ENCODE data around the gene CGRRF1.

DNA sequence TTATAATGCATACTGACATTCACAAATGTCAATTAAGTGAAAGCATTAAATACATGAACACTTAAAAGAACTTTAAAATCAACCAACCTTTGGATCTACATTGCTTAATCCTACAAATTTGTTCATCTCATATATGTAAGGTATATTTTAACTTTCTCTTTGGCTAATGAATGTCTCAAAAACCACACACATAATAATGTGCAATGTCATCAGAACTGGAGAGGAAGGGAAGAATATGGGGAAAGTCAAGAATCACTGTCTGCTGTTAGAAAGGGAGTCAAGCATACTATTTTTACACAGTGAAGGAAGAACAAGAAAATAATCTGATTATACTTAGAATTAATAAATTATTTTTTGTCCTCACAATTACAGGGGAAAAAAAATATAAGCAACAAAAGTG, 25.9 kb upstream of the CGRRF1 start:
- TF ChIP-seq POLR2A (IDR thresholded peaks at IDR 0.05; ENCODE audit: low read length) (no peak), GATA1 (IDR thresholded peaks at IDR 0.05; ENCODE audit: low read depth, low read length) (no peak)
